OCI-LY7 (cell line): ENCODE measurements around the gene SEC14L5. TPM values are rescaled to one million over a fixed set of nuclear protein-coding genes. Genes with fewer than 3 reads are reported as not detected.

Source experiments
- BruUV-seq: library from RNA; stranded (reverse); fragments of 400-500 nt; replicated peaks from 2 replicates; lab custom pipeline; 2021; lab: Mats Ljungman, UMichigan
- CTCF ChIA-PET: fragments of 300-600 bp; sonication (Branson Sonifier 250); formaldehyde crosslinking; loops from one replicate; lab custom pipeline; 2022; ENCODE audit warnings: antibody characterized with exemption; ENCODE audit not compliant: unreplicated experiment; lab: Charles Lee
- POLR2A ChIA-PET: fragments of 300-600 bp; sonication (Branson Sonifier 250); formaldehyde crosslinking; loops from one replicate; lab custom pipeline; 2022; ENCODE audit warnings: antibody characterized with exemption; lab: Charles Lee
- DNase-seq: peaks from one replicate; pipeline ENCODE4 v3.0.0-alpha.2; 2015; ENCODE audit warnings: low spot score
- H2AFZ ChIP-seq: fragments of 200-600 bp; sonication (generic), shearing (Covaris generic); 2 replicates; pipeline ENCODE4 v1.6.1; 2014; ENCODE audit warnings: mild to moderate bottlenecking, antibody characterized with exemption, low read length, moderate library complexity
- H3K27ac ChIP-seq: fragments of 200-600 bp; sonication (generic); 2 replicates; pipeline ENCODE4 v1.5.1; 2014; ENCODE audit warnings: mixed run types, low read depth, mild to moderate bottlenecking, moderate library complexity, low read length, inconsistent platforms; ENCODE audit not compliant: poor library complexity, severe bottlenecking
- H3K36me3 ChIP-seq: fragments of 200-600 bp; sonication (generic); 2 replicates; pipeline ENCODE4 v1.6.1; 2014; ENCODE audit warnings: mild to moderate bottlenecking, antibody characterized with exemption, low read length, moderate library complexity, mixed read lengths; ENCODE audit not compliant: insufficient read depth
- H3K4me1 ChIP-seq: fragments of 200-600 bp; sonication (generic); 2 replicates; pipeline ENCODE4 v1.5.1; 2014; ENCODE audit warnings: mild to moderate bottlenecking, low read length; ENCODE audit not compliant: insufficient read depth, poor library complexity, severe bottlenecking
- H3K4me2 ChIP-seq: fragments of 200-600 bp; sonication (generic); 2 replicates; pipeline ENCODE4 v1.6.1; 2014; ENCODE audit warnings: mild to moderate bottlenecking, low read length
- H3K4me3 ChIP-seq: fragments of 200-600 bp; sonication (generic); 2 replicates; pipeline ENCODE4 v1.5.1; 2014; ENCODE audit warnings: mild to moderate bottlenecking, low read depth, low read length; ENCODE audit not compliant: poor library complexity, severe bottlenecking
- H3K79me2 ChIP-seq: fragments of 200-600 bp; sonication (generic); 2 replicates; pipeline ENCODE4 v1.6.1; 2016; ENCODE audit warnings: low read depth, mild to moderate bottlenecking, low read length, moderate library complexity, mixed read lengths; ENCODE audit not compliant: insufficient read depth
- H3K9me2 ChIP-seq: fragments of 200-600 bp; sonication (generic); 2 replicates; pipeline ENCODE4 v1.6.1; 2016; ENCODE audit warnings: mild to moderate bottlenecking, low read length, mixed read lengths; ENCODE audit not compliant: insufficient read depth
- H3K9me3 ChIP-seq: fragments of 200-600 bp; sonication (generic); 2 replicates; pipeline ENCODE4 v1.6.1; 2014; ENCODE audit warnings: mild to moderate bottlenecking, mixed run types, low read length, mixed read lengths
- H4K20me1 ChIP-seq: fragments of 200-600 bp; sonication (generic); 2 replicates; pipeline ENCODE4 v1.6.1; 2014; ENCODE audit warnings: mild to moderate bottlenecking, antibody characterized with exemption, low read length, moderate library complexity, mixed read lengths; ENCODE audit not compliant: insufficient read depth
- CTCF ChIP-seq: fragments of 200-600 bp; sonication (generic); conservative IDR thresholded peaks from 2 replicates; pipeline ENCODE4 v1.5.1; 2014; ENCODE audit warnings: mild to moderate bottlenecking, antibody characterized with exemption, low read length, moderate library complexity, mixed read lengths
- EZH2phosphoT487 ChIP-seq: fragments of 200-600 bp; sonication (generic); IDR thresholded peaks from 2 replicates; pipeline ENCODE4 v1.6.1; 2018; ENCODE audit warnings: low read depth, borderline replicate concordance, mild to moderate bottlenecking, mixed run types, antibody characterized with exemption, low read length, moderate library complexity, mixed read lengths
- intact Hi-C: fragments of 100-400 bp; cut with micrococcal nuclease; formaldehyde crosslinking; loops from one replicate; pipeline ENCODE4 v1.10.0; 2022; ENCODE audit not compliant: unreplicated experiment
- total RNA-seq, 2 experiments: library from RNA; depleted of rRNA in 1 of 2; stranded (reverse); fragments of >200 nt in 1 of 2; shearing (Covaris generic) in 1 of 2; gene quantifications; 2 replicates each; pipeline ENCODE4 v1.2.3, GENCODE V29; 2014 to 2022

SEC14L5 gene
- total RNA-seq, 2 experiments from 2014 or later = not detected

- no peak within 1 kb of the TSS for H3K4me2 ChIP-seq
- CTCF ChIA-PET = no interaction called here
- BruUV-seq = no TSS peak
Measured at GRCh38 chr16:5065813-5066212, 107.7 kb downstream of the SEC14L5 start, which contains the start of gene C16orf89. Gene C16orf89 (minus strand): TSS chr16:5065956. CDS start chr16:5065908, 48 bp downstream.

GRCh38 chr16:5066511-5066910 is 108.4 kb downstream of the SEC14L5 start:
- no peaks in the 10 kb centered on the region for H4K20me1 ChIP-seq
- H2AFZ ChIP-seq = no peak overlapping the region
- intact Hi-C loops = no loop called here
- H3K4me3 ChIP-seq = no peak overlapping the region
- H3K4me1 ChIP-seq = peaks cover 7% of the 10 kb centered on the region
- no peaks in the 10 kb centered on the region for H3K79me2 ChIP-seq
- no peaks in the 10 kb centered on the region for H3K9me3 ChIP-seq
- no peak for TF ChIP-seq CTCF
- TF ChIP-seq EZH2phosphoT487 = no peak
- no peak overlapping the region for H3K4me2 ChIP-seq
- DNase-seq = no peak
- no peaks in the 10 kb centered on the region for H3K9me2 ChIP-seq
- no TSS peak for BruUV-seq
- ChIA-PET CTCF (no interaction called here), POLR2A (no interaction called here)
- H3K36me3 ChIP-seq = no peaks in the 10 kb centered on the region
- H3K27ac ChIP-seq = no peak overlapping the region

More at GRCh38 chr16:5065813-5066212, 107.7 kb downstream of the SEC14L5 start, which contains the start of gene C16orf89:
- no peak within 1 kb of the TSS for H3K4me3 ChIP-seq
- H2AFZ ChIP-seq = no peak within 1 kb of the TSS
- TF ChIP-seq EZH2phosphoT487 (no peak), CTCF (no peak)
- no peak for DNase-seq
- no peaks in the 10 kb centered on the region for H4K20me1 ChIP-seq
- POLR2A ChIA-PET = no interaction called here
- H3K27ac ChIP-seq = no peak within 1 kb of the TSS
- intact Hi-C loops = no loop called here
- H3K4me1 ChIP-seq = peaks cover under 1% of the 10 kb centered on the region
- H3K36me3 ChIP-seq = no peaks in the 10 kb centered on the region
- H3K9me2 ChIP-seq = no peaks in the 10 kb centered on the region
- H3K9me3 ChIP-seq = no peaks in the 10 kb centered on the region
- no peaks in the 10 kb centered on the region for H3K79me2 ChIP-seq

Other genes starting within 250 kb of the SEC14L5 start
- 17.6 and 19.5 TPM in 2 replicates for gene ANKS3, start 224.1 kb upstream of the SEC14L5 start, total RNA-seq (2014; rRNA removed; shearing (Covaris generic))
- gene ANKS3, start 224.1 kb upstream of the SEC14L5 start, total RNA-seq (2022) = 21.7 and 25.4 TPM in 2 replicates
- gene DNAAF8, start 223.8 kb upstream of the SEC14L5 start, total RNA-seq (2014; rRNA removed; shearing (Covaris generic)) = 0.36 and 0.38 TPM in 2 replicates
- gene DNAAF8, start 223.8 kb upstream of the SEC14L5 start, total RNA-seq (2022) = 1.1 TPM in 1 of 2 replicates, not detected in the other
- gene ZNF500, start 191.2 kb upstream of the SEC14L5 start, total RNA-seq (2014; rRNA removed; shearing (Covaris generic)) = 12.9 and 16.1 TPM in 2 replicates
- gene ZNF500, start 191.2 kb upstream of the SEC14L5 start, total RNA-seq (2022) = 23.9 and 28.8 TPM in 2 replicates
- gene SEPTIN12, start 170.0 kb upstream of the SEC14L5 start, total RNA-seq (2014; rRNA removed; shearing (Covaris generic)) = not detected in 2 replicates
- gene SEPTIN12, start 170.0 kb upstream of the SEC14L5 start, total RNA-seq (2022) = not detected in 2 replicates
- not detected in 2 replicates for gene SMIM22, start 163.0 kb upstream of the SEC14L5 start, total RNA-seq (2014; rRNA removed; shearing (Covaris generic))
- not detected in 2 replicates for gene SMIM22, start 163.0 kb upstream of the SEC14L5 start, total RNA-seq (2022)
- gene ROGDI, start 155.7 kb upstream of the SEC14L5 start, total RNA-seq (2014; rRNA removed; shearing (Covaris generic)) = 2.9 and 6.3 TPM in 2 replicates
- 7.1 and 7.6 TPM in 2 replicates for gene ROGDI, start 155.7 kb upstream of the SEC14L5 start, total RNA-seq (2022)
- 48.4 and 54.4 TPM in 2 replicates for gene GLYR1, start 111.0 kb upstream of the SEC14L5 start, total RNA-seq (2014; rRNA removed; shearing (Covaris generic))
- 95.6 and 113 TPM in 2 replicates for gene GLYR1, start 111.0 kb upstream of the SEC14L5 start, total RNA-seq (2022)
- 35.8 and 37.2 TPM in 2 replicates for gene UBN1, start 110.8 kb upstream of the SEC14L5 start, total RNA-seq (2014; rRNA removed; shearing (Covaris generic))
- 53.0 and 53.3 TPM in 2 replicates for gene UBN1, start 110.8 kb upstream of the SEC14L5 start, total RNA-seq (2022)
- gene PPL, start 21.2 kb upstream of the SEC14L5 start, total RNA-seq (2014; rRNA removed; shearing (Covaris generic)) = not detected in 2 replicates
- gene PPL, start 21.2 kb upstream of the SEC14L5 start, total RNA-seq (2022) = not detected in 2 replicates
- gene NAGPA, start 75.6 kb downstream of the SEC14L5 start, total RNA-seq (2014; rRNA removed; shearing (Covaris generic)) = 12.8 and 15.6 TPM in 2 replicates
- gene NAGPA, start 75.6 kb downstream of the SEC14L5 start, total RNA-seq (2022) = 12.2 and 14.6 TPM in 2 replicates
- not detected in 2 replicates for gene C16orf89, start 107.6 kb downstream of the SEC14L5 start, total RNA-seq (2014; rRNA removed; shearing (Covaris generic))
- not detected in 2 replicates for gene C16orf89, start 107.6 kb downstream of the SEC14L5 start, total RNA-seq (2022)
- gene ALG1, start 113.5 kb downstream of the SEC14L5 start, total RNA-seq (2014; rRNA removed; shearing (Covaris generic)) = 13.7 TPM in 2 replicates
- 20.5 and 23.1 TPM in 2 replicates for gene ALG1, start 113.5 kb downstream of the SEC14L5 start, total RNA-seq (2022)
- gene EEF2KMT, start 139.5 kb downstream of the SEC14L5 start, total RNA-seq (2014; rRNA removed; shearing (Covaris generic)) = 9.2 and 11.5 TPM in 2 replicates
- 13.0 and 18.5 TPM in 2 replicates for gene EEF2KMT, start 139.5 kb downstream of the SEC14L5 start, total RNA-seq (2022)